Measurements from ENCODE around the gene COL10A1.
A peak's percentile ranks its signal among the peaks of the same experiment; 100 is the strongest.

The COL10A1 gene

GRCh38 chr6:116126032-116126431 is at the start of gene COL10A1:
Gene COL10A1 (minus strand): TSS chr6:116126132. CDS start chr6:116125492, 640 bp downstream.
- no peak for DNase-seq (ENCODE audit: low read depth in 2 of 2)

- no peak for DNase-seq (ENCODE audit: low read depth in 2 of 2)
These were observed 49.4 kb upstream of the COL10A1 start for GRCh38 chr6:116175344-116175743.

GRCh38 chr6:116173928-116174327 is 48.0 kb upstream of the COL10A1 start:
- no peak for DNase-seq (ENCODE audit: low read depth in 2 of 2)

- no peak for DNase-seq (ENCODE audit: low read depth in 2 of 2)
These were observed 44.6 kb upstream of the COL10A1 start for GRCh38 chr6:116170358-116171057.

DNA sequence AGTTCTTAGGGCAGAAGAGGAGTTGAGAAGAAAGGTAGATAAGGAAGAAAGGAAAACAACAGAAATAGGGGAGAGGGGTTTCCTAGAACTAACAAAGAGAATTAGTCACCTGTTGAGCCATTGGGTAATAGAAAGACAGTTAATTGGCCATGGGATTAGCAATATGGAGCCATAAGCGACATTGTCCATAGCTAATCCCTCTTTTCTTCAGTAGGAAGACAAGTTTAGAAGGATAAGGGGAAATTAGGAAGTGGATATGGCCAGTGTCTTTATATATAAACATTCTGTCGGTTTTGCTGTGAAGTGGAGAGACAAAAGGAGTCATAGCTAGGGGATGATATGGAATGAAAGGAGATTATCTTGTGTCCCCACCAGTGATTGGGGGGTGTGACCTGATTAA is 43.9 kb upstream of the COL10A1 start:
- no peak for DNase-seq (ENCODE audit: low read depth in 2 of 2)

- DNase-seq (ENCODE audit: low read depth in 2 of 2): no peak
These were observed 42.2 kb upstream of the COL10A1 start for GRCh38 chr6:116168148-116168547.

- DNase-seq (ENCODE audit: low read depth in 2 of 2): no peak
These were observed 40.4 kb upstream of the COL10A1 start for GRCh38 chr6:116166369-116166768.

DNA sequence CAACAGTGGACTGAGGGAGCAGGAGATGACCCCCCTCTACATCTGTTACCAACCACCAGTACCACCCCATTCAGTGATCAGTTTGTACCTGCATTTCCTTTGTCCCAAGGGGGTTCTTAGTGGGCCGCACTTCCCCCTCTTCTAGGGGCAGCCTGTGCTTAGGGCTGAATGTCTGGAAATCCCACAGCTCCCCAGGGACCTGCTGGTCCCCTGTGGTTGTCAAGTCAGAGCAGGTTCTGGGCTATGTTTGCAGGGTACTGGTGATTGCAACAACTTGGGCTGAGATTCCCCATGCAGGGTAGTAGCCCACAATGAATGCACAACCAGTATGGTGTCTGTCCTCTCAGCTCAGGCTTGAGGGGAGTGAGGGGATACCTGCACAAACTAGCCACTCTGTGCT is 39.7 kb upstream of the COL10A1 start:
- no peak for DNase-seq (ENCODE audit: low read depth in 2 of 2)

- peak; percentile 71 for DNase-seq (ENCODE audit: low read depth in 2 of 2)
These were observed 34.0 kb upstream of the COL10A1 start for GRCh38 chr6:116159782-116160524.

DNA sequence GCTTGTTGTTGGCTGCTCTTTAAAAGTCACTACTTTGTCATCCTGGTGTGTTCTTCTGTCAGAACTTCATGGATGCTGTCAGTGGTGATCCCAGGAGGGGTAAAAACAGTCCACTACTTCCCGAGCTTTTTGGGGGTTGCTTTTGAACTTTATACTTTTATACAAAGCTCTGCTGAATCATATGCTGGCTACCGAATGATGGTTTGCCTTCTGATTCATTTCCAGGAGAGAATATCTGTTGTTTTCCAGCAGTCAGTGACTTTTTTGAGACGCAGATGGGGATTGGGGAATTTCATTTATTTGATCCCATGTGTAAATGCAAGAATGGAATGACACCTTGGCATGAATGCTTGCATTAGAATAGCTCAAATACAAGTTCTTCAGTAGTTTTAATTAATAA is 32.7 kb upstream of the COL10A1 start:
- DNase-seq (ENCODE audit: low read depth in 2 of 2): peak in 1 of 2 experiments; percentile 14

DNA sequence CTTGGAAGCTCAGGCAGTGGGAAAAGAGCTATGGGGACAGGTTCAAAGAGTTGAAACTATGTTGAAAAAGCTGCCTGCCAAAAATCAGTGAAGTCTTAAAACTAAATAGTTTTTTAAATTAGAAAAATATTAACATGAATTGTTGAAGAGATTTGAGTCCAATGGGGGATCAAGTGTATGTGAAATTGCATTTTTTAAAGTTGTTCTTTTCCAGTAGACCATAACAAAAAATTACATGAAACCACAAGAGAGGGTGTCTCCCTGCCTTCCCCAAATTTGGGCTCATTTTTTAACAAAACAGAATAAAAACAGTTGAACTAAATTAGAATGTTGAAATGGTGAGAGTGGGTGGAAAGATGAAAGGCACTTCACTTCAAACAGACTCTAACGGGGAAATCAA is 31.5 kb upstream of the COL10A1 start:
- DNase-seq (ENCODE audit: low read depth in 2 of 2): no peak

GRCh38 chr6:116156405-116157326 is 30.7 kb upstream of the COL10A1 start:
- no peak for DNase-seq (ENCODE audit: low read depth in 2 of 2)

GRCh38 chr6:116154887-116155286 is 29.0 kb upstream of the COL10A1 start:
- no peak for DNase-seq (ENCODE audit: low read depth in 2 of 2)

GRCh38 chr6:116152620-116153019 is 26.7 kb upstream of the COL10A1 start:
- DNase-seq (ENCODE audit: low read depth in 2 of 2): no peak

DNA sequence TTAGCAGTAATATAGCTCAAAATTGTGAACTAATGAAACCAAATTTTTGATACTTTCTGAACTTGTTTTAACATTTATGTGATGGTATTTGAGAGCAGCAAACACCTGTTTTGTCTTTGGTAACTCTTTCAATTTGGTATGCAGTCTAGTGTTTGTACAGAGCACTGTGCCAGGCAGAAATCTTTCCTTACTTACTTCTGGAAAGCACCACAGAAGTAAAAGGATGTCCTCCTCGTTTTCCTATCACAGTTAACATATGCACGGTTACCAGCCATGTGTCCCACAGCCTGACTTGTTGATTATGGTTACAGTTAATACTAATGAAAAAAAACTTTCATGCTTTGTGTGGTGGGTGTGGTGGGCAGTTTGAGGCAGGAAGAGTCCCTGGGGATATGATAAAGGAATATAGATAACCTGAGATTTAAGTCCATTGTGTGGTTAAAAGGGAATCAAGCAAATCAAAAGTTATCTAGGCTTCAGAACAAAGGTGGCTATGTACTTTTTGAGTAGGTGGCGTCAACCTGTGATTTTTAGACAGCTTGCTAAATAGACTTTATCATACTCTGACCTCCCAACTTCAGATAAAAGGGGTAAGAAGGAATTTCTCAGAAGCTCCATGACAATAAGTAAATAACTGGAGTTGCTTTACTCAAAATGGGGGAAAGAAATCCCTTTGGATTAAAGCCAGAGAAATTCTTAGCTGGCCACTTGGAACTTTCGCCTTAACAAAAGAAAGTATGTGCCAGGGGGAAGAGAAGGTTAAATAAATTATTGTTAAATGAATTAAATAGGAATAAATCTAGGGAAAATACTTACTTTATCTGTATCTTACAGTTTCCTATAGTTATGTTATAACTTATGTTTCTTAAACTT is 20.1 kb upstream of the COL10A1 start:
- DNase-seq (ENCODE audit: low read depth in 2 of 2): no peak

GRCh38 chr6:116144605-116145004 is 18.7 kb upstream of the COL10A1 start:
- peak; percentile 60 to 66 for DNase-seq (ENCODE audit: low read depth in 2 of 2)

GRCh38 chr6:116139917-116140316 is 14.0 kb upstream of the COL10A1 start:
- DNase-seq (ENCODE audit: low read depth in 2 of 2): no peak

GRCh38 chr6:116136933-116137340 is 11.0 kb upstream of the COL10A1 start:
- DNase-seq (ENCODE audit: low read depth in 2 of 2): no peak

DNA sequence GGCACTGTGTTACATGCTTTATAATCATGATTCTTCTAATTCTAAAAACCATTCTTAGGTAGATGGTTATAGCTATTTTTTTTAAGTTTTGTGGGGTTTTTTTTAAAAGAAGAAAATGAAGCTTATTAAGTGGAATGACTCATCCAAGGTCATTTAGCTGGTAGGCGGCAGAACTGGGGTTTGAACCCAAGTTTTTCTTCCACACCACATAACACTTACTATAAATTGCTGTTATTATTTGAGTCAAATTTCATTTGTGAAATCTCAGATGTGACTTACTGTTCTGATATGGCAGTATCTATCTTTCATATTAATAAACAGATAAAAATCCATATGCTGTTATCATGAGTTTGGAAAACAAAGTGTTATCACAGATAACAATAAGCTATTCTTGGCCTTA is 10.4 kb upstream of the COL10A1 start:
- DNase-seq (ENCODE audit: low read depth in 2 of 2): no peak

DNA sequence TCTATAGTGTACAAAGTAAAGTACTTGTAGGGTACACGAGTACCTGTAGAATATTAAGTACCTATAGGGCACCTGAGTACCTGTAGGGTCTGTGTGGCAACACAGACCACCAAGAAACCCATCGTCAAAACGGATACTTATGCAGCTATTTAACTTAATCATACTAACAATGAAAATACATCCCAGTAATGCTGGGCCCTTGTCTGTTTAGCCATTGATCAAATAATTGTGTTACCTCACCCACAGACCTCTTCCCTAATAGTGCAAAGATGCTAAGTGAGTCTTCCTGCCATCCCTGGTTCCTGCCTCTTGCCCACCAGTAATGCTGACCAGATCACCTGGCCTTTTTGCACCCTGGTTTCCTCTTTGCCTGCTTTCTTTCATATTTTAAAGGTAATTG is 7.5 kb upstream of the COL10A1 start:
- no peak for DNase-seq (ENCODE audit: low read depth in 2 of 2)

DNA sequence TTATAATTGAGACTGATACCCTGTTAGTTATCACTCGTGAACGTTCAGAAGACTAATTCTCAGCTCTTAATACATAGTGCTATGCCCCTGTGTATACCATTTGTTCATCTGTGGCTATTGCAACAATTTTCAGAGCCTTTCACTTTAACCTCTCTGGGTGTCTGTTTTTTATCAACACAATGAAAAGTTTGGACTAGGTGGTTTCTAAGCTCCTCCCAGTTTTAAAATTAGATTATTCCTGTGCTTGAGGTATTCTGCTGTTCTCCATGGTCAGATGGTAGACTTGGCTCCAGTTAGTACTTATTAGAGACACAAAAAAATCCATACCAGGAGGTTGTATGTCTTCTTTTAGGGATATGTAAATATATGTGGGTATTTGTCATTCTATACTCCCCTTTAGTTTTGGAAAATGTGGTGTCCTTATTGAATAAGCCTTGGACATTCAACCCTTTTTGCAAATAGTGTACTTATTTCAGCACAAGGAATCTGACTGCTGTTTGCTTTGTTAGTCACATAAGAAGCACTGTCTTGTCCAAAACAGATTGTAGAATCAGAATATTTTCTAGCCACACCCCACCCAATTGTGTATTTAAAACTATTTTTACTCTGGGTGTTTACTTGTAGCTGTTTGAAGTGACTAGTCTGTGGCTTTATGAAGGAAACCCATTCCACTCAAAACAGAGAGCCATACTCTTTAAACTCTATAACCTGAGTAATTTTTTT is 2.0 kb upstream of the COL10A1 start:
- no peak for DNase-seq (ENCODE audit: low read depth in 2 of 2)
